HepG2 (cell line): ENCODE data around the gene SPTSSB. TPM values are rescaled to one million over a fixed set of nuclear protein-coding genes. Genes with fewer than 3 reads are reported as not detected.

Experiments
- BRD4 ChIP-seq: sonication (generic); formaldehyde crosslinking; IDR thresholded peaks from 2 replicates; pipeline ENCODE4 v1.4.0; 2020; ENCODE audit warnings: missing genetic modification reagents
- HOXA5 ChIP-seq: sonication (generic); formaldehyde crosslinking; IDR thresholded peaks from 2 replicates; pipeline ENCODE4 v1.4.0; 2020; ENCODE audit warnings: missing genetic modification reagents
- MAF1 ChIP-seq: sonication (generic); formaldehyde crosslinking; IDR thresholded peaks from 2 replicates; pipeline ENCODE4 v1.5.0; 2020; ENCODE audit warnings: missing genetic modification reagents, borderline replicate concordance
- NR1H2 ChIP-seq: sonication (generic); formaldehyde crosslinking; IDR thresholded peaks from 2 replicates; pipeline ENCODE4 v1.8.1; 2022; ENCODE audit warnings: low read depth, missing genetic modification reagents, borderline replicate concordance
- NR2F6 ChIP-seq, 2 experiments: IDR thresholded peaks; 2 replicates each; pipeline ENCODE4 v1.6.1; 2016; ENCODE audit warnings: antibody characterized with exemption in 1 of 2, mild to moderate bottlenecking in 1 of 2
- ZFP36 ChIP-seq: fragments of 150-350 bp; IDR thresholded peaks from 2 replicates; pipeline ENCODE4 v1.6.1; 2018; ENCODE audit warnings: borderline replicate concordance, low read length, low read depth; ENCODE audit not compliant: partially characterized antibody
- ZNF790 ChIP-seq: sonication (generic); formaldehyde crosslinking; IDR thresholded peaks from 2 replicates; pipeline ENCODE4 v1.8.0; 2022; ENCODE audit warnings: missing genetic modification reagents, mild to moderate bottlenecking, borderline replicate concordance
- polyA plus RNA-seq, 8 experiments: library from polyadenylated mRNA; depleted of rRNA in 3 of 8; stranded (reverse) in 7 of 8; unstranded in 1 of 8; fragments of >200 nt; fragmentation: Illumina TruSeq in 4 of 8; extraction: Trizol in 4 of 8; gene quantifications; 2 replicates each; pipeline versions ENCODE4 v1.2.1 to v1.2.3, GENCODE V29; 2011 to 2016; ENCODE audit warnings: low read depth in 4 of 8, missing spikeins in 1 of 8, mixed read lengths in 1 of 8; ENCODE audit not compliant: insufficient read depth in 1 of 8
- total RNA-seq, 5 experiments: library from RNA; depleted of rRNA; stranded (reverse); fragments of >200 nt; fragmentation: Illumina TruSeq; extraction: Trizol; gene quantifications; 2 replicates each; pipeline ENCODE4 v1.2.3, GENCODE V29; 2016; ENCODE audit warnings: low read depth in 1 of 5
- TF ChIP-seq, protein P1 (sequence below): sonication (generic); formaldehyde crosslinking; IDR thresholded peaks from 2 replicates; pipeline ENCODE4 v1.4.0; 2020; ENCODE audit warnings: missing genetic modification reagents
- TF ChIP-seq, protein P2 (sequence below): sonication (generic); formaldehyde crosslinking; IDR thresholded peaks from 2 replicates; pipeline ENCODE4 v1.4.0; 2020; ENCODE audit warnings: missing genetic modification reagents, low read depth, mild to moderate bottlenecking, borderline replicate concordance
- TF ChIP-seq, protein P3 (sequence below): sonication (generic); formaldehyde crosslinking; IDR thresholded peaks from 2 replicates; pipeline ENCODE4 v1.4.0; 2020; ENCODE audit warnings: missing genetic modification reagents, mild to moderate bottlenecking, borderline replicate concordance
- TF ChIP-seq, protein P4 (sequence below): sonication (generic); formaldehyde crosslinking; IDR thresholded peaks from 2 replicates; pipeline ENCODE4 v1.4.0; 2020; ENCODE audit warnings: missing genetic modification reagents
- TF ChIP-seq, protein P5 (sequence below): sonication (generic); formaldehyde crosslinking; IDR thresholded peaks from 2 replicates; pipeline ENCODE4 v1.4.0; 2020; ENCODE audit warnings: missing genetic modification reagents
- TF ChIP-seq, protein P6 (sequence below): sonication (generic); formaldehyde crosslinking; IDR thresholded peaks from 2 replicates; pipeline ENCODE4 v1.4.0; 2020; ENCODE audit warnings: mild to moderate bottlenecking, missing genetic modification reagents
- TF ChIP-seq, protein P7 (sequence below): sonication (generic); formaldehyde crosslinking; IDR thresholded peaks from 2 replicates; pipeline ENCODE4 v1.4.0; 2020; ENCODE audit warnings: mild to moderate bottlenecking, missing genetic modification reagents

SPTSSB gene
- total and polyA plus RNA-seq, 2 of the 13 experiments (the other 11 are each of a cell fraction or from before 2014, with no cell fraction given), result 0.51 to 2.4 TPM

DNA sequence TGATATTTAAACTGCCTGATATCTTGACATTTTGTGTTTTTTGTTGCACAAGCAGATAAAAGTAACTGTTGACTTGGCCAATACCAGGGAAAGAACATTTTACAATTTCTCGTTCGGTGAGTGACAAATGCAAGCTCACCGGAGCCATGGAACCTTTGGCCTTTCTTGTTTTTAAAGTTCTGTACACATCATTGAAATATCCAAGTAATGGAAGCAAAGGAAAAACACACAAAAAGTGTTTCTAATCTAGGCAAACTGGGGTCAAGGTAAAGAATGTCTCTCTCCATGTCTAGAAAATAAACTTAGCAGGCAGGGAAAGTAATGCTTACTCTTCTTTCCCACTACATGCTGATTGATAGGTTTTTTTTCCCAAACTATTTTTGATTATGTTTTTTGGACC, 27.8 kb downstream of the SPTSSB start (continued):
- no peak for TF ChIP-seq NR1H2 (CRISPR knock-in tag)
- TF ChIP-seq, protein P1, sequence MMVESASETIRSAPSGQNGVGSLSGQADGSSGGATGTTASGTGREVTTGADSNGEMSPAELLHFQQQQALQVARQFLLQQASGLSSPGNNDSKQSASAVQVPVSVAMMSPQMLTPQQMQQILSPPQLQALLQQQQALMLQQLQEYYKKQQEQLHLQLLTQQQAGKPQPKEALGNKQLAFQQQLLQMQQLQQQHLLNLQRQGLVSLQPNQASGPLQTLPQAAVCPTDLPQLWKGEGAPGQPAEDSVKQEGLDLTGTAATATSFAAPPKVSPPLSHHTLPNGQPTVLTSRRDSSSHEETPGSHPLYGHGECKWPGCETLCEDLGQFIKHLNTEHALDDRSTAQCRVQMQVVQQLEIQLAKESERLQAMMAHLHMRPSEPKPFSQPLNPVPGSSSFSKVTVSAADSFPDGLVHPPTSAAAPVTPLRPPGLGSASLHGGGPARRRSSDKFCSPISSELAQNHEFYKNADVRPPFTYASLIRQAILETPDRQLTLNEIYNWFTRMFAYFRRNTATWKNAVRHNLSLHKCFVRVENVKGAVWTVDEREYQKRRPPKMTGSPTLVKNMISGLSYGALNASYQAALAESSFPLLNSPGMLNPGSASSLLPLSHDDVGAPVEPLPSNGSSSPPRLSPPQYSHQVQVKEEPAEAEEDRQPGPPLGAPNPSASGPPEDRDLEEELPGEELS (CRISPR knock-in tag), result peak; percentile 59
- TF ChIP-seq, protein P2, sequence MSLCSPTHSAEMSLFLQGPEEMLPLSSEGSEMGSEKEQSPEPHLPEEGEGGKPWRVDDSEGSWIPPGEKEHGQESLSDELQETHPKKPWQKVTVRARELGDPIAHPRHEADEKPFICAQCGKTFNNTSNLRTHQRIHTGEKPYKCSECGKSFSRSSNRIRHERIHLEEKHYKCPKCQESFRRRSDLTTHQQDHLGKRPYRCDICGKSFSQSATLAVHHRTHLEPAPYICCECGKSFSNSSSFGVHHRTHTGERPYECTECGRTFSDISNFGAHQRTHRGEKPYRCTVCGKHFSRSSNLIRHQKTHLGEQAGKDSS, result no peak
- TF ChIP-seq, protein P3, sequence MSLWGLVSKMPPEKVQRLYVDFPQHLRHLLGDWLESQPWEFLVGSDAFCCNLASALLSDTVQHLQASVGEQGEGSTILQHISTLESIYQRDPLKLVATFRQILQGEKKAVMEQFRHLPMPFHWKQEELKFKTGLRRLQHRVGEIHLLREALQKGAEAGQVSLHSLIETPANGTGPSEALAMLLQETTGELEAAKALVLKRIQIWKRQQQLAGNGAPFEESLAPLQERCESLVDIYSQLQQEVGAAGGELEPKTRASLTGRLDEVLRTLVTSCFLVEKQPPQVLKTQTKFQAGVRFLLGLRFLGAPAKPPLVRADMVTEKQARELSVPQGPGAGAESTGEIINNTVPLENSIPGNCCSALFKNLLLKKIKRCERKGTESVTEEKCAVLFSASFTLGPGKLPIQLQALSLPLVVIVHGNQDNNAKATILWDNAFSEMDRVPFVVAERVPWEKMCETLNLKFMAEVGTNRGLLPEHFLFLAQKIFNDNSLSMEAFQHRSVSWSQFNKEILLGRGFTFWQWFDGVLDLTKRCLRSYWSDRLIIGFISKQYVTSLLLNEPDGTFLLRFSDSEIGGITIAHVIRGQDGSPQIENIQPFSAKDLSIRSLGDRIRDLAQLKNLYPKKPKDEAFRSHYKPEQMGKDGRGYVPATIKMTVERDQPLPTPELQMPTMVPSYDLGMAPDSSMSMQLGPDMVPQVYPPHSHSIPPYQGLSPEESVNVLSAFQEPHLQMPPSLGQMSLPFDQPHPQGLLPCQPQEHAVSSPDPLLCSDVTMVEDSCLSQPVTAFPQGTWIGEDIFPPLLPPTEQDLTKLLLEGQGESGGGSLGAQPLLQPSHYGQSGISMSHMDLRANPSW (CRISPR knock-in tag), result no peak
- TF ChIP-seq, protein P4, sequence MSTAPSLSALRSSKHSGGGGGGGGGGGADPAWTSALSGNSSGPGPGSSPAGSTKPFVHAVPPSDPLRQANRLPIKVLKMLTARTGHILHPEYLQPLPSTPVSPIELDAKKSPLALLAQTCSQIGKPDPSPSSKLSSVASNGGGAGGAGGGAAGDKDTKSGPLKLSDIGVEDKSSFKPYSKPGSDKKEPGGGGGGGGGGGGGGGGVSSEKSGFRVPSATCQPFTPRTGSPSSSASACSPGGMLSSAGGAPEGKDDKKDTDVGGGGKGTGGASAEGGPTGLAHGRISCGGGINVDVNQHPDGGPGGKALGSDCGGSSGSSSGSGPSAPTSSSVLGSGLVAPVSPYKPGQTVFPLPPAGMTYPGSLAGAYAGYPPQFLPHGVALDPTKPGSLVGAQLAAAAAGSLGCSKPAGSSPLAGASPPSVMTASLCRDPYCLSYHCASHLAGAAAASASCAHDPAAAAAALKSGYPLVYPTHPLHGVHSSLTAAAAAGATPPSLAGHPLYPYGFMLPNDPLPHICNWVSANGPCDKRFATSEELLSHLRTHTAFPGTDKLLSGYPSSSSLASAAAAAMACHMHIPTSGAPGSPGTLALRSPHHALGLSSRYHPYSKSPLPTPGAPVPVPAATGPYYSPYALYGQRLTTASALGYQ (CRISPR knock-in tag), result peak; percentile 19; the same call in 1 of the 2 replicates
- TF ChIP-seq ZNF790 (CRISPR knock-in tag), result no peak
- no peak for TF ChIP-seq BRD4 (CRISPR knock-in tag)
- no peak for TF ChIP-seq HOXA5 (CRISPR knock-in tag)
- TF ChIP-seq MAF1 (CRISPR knock-in tag), result no peak
- peak; percentile 66 for TF ChIP-seq NR2F6 (IDR thresholded peaks at IDR 0.05)
- TF ChIP-seq NR2F6 (CRISPR knock-in tag; IDR thresholded peaks at IDR 0.05), result peak; percentile 44; the same call in 1 of the 2 replicates
- TF ChIP-seq, protein P5, sequence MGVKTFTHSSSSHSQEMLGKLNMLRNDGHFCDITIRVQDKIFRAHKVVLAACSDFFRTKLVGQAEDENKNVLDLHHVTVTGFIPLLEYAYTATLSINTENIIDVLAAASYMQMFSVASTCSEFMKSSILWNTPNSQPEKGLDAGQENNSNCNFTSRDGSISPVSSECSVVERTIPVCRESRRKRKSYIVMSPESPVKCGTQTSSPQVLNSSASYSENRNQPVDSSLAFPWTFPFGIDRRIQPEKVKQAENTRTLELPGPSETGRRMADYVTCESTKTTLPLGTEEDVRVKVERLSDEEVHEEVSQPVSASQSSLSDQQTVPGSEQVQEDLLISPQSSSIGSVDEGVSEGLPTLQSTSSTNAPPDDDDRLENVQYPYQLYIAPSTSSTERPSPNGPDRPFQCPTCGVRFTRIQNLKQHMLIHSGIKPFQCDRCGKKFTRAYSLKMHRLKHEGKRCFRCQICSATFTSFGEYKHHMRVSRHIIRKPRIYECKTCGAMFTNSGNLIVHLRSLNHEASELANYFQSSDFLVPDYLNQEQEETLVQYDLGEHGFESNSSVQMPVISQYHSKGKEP, result no peak
- TF ChIP-seq ZFP36, result no peak
- TF ChIP-seq, protein P6, sequence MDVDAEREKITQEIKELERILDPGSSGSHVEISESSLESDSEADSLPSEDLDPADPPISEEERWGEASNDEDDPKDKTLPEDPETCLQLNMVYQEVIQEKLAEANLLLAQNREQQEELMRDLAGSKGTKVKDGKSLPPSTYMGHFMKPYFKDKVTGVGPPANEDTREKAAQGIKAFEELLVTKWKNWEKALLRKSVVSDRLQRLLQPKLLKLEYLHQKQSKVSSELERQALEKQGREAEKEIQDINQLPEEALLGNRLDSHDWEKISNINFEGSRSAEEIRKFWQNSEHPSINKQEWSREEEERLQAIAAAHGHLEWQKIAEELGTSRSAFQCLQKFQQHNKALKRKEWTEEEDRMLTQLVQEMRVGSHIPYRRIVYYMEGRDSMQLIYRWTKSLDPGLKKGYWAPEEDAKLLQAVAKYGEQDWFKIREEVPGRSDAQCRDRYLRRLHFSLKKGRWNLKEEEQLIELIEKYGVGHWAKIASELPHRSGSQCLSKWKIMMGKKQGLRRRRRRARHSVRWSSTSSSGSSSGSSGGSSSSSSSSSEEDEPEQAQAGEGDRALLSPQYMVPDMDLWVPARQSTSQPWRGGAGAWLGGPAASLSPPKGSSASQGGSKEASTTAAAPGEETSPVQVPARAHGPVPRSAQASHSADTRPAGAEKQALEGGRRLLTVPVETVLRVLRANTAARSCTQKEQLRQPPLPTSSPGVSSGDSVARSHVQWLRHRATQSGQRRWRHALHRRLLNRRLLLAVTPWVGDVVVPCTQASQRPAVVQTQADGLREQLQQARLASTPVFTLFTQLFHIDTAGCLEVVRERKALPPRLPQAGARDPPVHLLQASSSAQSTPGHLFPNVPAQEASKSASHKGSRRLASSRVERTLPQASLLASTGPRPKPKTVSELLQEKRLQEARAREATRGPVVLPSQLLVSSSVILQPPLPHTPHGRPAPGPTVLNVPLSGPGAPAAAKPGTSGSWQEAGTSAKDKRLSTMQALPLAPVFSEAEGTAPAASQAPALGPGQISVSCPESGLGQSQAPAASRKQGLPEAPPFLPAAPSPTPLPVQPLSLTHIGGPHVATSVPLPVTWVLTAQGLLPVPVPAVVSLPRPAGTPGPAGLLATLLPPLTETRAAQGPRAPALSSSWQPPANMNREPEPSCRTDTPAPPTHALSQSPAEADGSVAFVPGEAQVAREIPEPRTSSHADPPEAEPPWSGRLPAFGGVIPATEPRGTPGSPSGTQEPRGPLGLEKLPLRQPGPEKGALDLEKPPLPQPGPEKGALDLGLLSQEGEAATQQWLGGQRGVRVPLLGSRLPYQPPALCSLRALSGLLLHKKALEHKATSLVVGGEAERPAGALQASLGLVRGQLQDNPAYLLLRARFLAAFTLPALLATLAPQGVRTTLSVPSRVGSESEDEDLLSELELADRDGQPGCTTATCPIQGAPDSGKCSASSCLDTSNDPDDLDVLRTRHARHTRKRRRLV, result no peak
- TF ChIP-seq, protein P7, sequence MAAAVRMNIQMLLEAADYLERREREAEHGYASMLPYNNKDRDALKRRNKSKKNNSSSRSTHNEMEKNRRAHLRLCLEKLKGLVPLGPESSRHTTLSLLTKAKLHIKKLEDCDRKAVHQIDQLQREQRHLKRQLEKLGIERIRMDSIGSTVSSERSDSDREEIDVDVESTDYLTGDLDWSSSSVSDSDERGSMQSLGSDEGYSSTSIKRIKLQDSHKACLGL (CRISPR knock-in tag), result no peak
